ENCODE data around the gene PCSK7.

- TF ChIP-seq POLR2A (IDR thresholded peaks at IDR 0.05) (no peak), CTCF (IDR thresholded peaks at IDR 0.05) (no peak)
These were observed 50.0 kb downstream of the PCSK7 start for GRCh38 chr11:117181586-117182550.
